ENCODE results near the gene TSHR. TPM values are rescaled to one million over a fixed set of nuclear protein-coding genes. Genes with fewer than 3 reads are reported as not detected.

TSHR gene
- total and polyA plus RNA-seq, 2 of the 4 experiments (the other 2 are of a cell fraction) = not detected

GRCh38 chr14:81193924-81194633 lies 238.7 kb downstream of the TSHR start:
- POLR2A ChIA-PET (ENCODE audit: unreplicated experiment) = interaction anchor here (0.6 kb wide), 1 partner anchor 555 kb away, joined by 3 read pairs; no protein-coding TSS in a partner anchor
- H3K27me3 ChIP-seq (ENCODE audit: control insufficient read depth, insufficient read depth, low read length) = no peaks in the 10 kb centered on the region
- H4K20me1 ChIP-seq (ENCODE audit: insufficient read depth, low read length) = no peaks in the 10 kb centered on the region
- no peak overlapping the region for H3K4me2 ChIP-seq (ENCODE audit: low read depth, low read length)
- H3K23ac ChIP-seq (ENCODE audit: low read depth, low read length) = no peak overlapping the region
- no peak for DNase-seq
- TF ChIP-seq CTCF (conservative IDR thresholded peaks at IDR 0.05; ENCODE audit: low read depth, low read length) (no peak), CEBPB (IDR thresholded peaks at IDR 0.05; ENCODE audit: low read depth, low read length) (no peak), MAFK (IDR thresholded peaks at IDR 0.05; ENCODE audit: low read depth, low read length) (no peak)
- H2BK5ac ChIP-seq (ENCODE audit: low read depth, low read length, poor library complexity, severe bottlenecking) = no peak overlapping the region
- no peaks in the 10 kb centered on the region for H3K9me3 ChIP-seq (ENCODE audit: control insufficient read depth, insufficient read depth, low read length)
- H3K4me1 ChIP-seq (ENCODE audit: control insufficient read depth, insufficient read depth, low read length) = no peaks in the 10 kb centered on the region
- no peak for ATAC-seq (ENCODE audit: low read depth)
- H3K4ac ChIP-seq (ENCODE audit: low read depth, low read length) = no peak overlapping the region
- H4K5ac ChIP-seq (ENCODE audit: low read depth, low read length) = no peak overlapping the region
- no peaks in the 10 kb centered on the region for H3K9me1 ChIP-seq (ENCODE audit: insufficient read depth, low read length)
- dilution Hi-C loops (cut with HindIII; ENCODE audit: low sequenced_read_pairs, unreplicated experiment) (no loop called here), in situ Hi-C loops (cut with MboI; ENCODE audit: low sequenced_read_pairs) (no loop called here), intact Hi-C loops (cut with micrococcal nuclease) (no loop called here)
- H2BK20ac ChIP-seq (ENCODE audit: low read depth, low read length) = no peak overlapping the region
- no peak overlapping the region for H3K56ac ChIP-seq (ENCODE audit: extremely low read depth, insufficient read depth, low read length)
- no peak overlapping the region for H2BK120ac ChIP-seq (ENCODE audit: low read depth, low read length)
- H3K4me3 ChIP-seq (ENCODE audit: insufficient read depth, low read depth, low read length) = no peak overlapping the region
- no peak overlapping the region for H2BK15ac ChIP-seq (ENCODE audit: low read depth, low read length)
- no peak overlapping the region for H4K8ac ChIP-seq (ENCODE audit: low read depth in 2 of 2, low read length in 2 of 2)
- no peak overlapping the region for H2AK5ac ChIP-seq (ENCODE audit: low read depth, low read length)
- no peak overlapping the region for H3K27ac ChIP-seq (ENCODE audit: insufficient read depth, low read length)
- no TSS peak for BruUV-seq (replicated peaks)
- H2AK9ac ChIP-seq (replicated peaks; ENCODE audit: low read depth, low read length, poor library complexity) = no peak overlapping the region
- H3K9ac ChIP-seq (ENCODE audit: low read depth, low read length) = no peak overlapping the region
- H3K79me1 ChIP-seq (ENCODE audit: low read depth in 1 of 2, low read length in 2 of 2) = peaks cover 4% of the 10 kb centered on the region in 2 experiments; a peak in 2 of 4 replicates
- H3K14ac ChIP-seq (replicated peaks; ENCODE audit: low read depth, low read length) = no peak overlapping the region
- H3K36me3 ChIP-seq (ENCODE audit: control insufficient read depth, insufficient read depth, low read length) = peaks cover 20% of the 10 kb centered on the region
- WGBS, 2 experiments (ENCODE audit: extremely low coverage in 2 of 2, insufficient read length in 1 of 2) = 80% methylated on average over 1 of the region's 3 CpGs; no CpG with 5 or more reads in 1 of the 2 experiments
- CTCF ChIA-PET = interaction anchor here (0.7 kb wide), 1 partner anchor 25 kb away, joined by 3 read pairs; no protein-coding TSS in a partner anchor
- no peak overlapping the region for H2AFZ ChIP-seq (replicated peaks; ENCODE audit: low read length, poor library complexity)
- H3K18ac ChIP-seq (ENCODE audit: low read depth, low read length) = no peak overlapping the region
- H4K91ac ChIP-seq (ENCODE audit: insufficient read depth, low read depth, low read length) = no peak overlapping the region

Other genes with a start within 250 kb of the TSHR start
- 5.7 and 7.8 TPM in 2 replicates for gene CEP128, start 13.9 kb upstream of the TSHR start, total RNA-seq (2012; rRNA removed)
- gene CEP128, start 13.9 kb upstream of the TSHR start, polyA plus RNA-seq (2012; rRNA removed) = 1.3 and 1.9 TPM in 2 replicates